ENCODE results near the gene HBZ. TPM values are rescaled to one million over a fixed set of nuclear protein-coding genes. Genes with fewer than 3 reads are reported as not detected.

Gene HBZ
- total RNA-seq, 1 experiment from 2014 or later, result 1.1 TPM

DNA sequence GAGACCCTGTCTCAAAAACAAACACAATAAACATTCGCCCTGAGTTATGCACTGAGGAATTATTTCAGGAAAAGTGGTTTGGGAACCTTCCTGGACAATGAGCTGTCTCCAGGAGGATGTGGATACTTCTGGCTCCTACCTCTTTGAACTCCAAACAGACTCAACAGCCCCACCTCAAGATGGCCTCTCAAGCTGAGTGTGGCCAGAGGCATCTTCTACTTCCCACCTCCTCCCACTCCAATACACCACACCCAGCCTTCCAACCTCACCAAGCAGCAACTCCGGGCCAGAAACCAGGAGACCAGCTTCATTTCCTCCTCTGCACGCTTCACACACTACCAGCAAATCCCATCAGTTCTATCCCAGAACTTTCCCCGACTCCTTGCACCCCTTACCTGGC, 39.4 kb downstream of the HBZ start:
- Histone ChIP-seq H3K4me3 (ENCODE audit: low read depth in 2 of 2, low read length in 2 of 2) (no peak overlapping the region), H3K36me3 (ENCODE audit: control insufficient read depth, insufficient read depth, low read length) (peaks cover 21% of the 10 kb centered on the region), H3K9me3 (ENCODE audit: control insufficient read depth, insufficient read depth, low read depth, low read length) (no peaks in the 10 kb centered on the region), H3K4me1 (ENCODE audit: control insufficient read depth, insufficient read depth, low read length) (no peaks in the 10 kb centered on the region), H3K27me3 (ENCODE audit: control insufficient read depth, insufficient read depth, low read length) (no peaks in the 10 kb centered on the region), H3K27ac (ENCODE audit: low read length) (no peak overlapping the region)
- TF ChIP-seq, protein P1, sequence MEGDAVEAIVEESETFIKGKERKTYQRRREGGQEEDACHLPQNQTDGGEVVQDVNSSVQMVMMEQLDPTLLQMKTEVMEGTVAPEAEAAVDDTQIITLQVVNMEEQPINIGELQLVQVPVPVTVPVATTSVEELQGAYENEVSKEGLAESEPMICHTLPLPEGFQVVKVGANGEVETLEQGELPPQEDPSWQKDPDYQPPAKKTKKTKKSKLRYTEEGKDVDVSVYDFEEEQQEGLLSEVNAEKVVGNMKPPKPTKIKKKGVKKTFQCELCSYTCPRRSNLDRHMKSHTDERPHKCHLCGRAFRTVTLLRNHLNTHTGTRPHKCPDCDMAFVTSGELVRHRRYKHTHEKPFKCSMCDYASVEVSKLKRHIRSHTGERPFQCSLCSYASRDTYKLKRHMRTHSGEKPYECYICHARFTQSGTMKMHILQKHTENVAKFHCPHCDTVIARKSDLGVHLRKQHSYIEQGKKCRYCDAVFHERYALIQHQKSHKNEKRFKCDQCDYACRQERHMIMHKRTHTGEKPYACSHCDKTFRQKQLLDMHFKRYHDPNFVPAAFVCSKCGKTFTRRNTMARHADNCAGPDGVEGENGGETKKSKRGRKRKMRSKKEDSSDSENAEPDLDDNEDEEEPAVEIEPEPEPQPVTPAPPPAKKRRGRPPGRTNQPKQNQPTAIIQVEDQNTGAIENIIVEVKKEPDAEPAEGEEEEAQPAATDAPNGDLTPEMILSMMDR (IDR thresholded peaks at IDR 0.05), result no peak
- TF ChIP-seq POLR2AphosphoS5 (IDR thresholded peaks at IDR 0.05; ENCODE audit: low read depth, low read length) (no peak), TCF7L2 (IDR thresholded peaks at IDR 0.05; ENCODE audit: low read depth, low read length) (no peak), SIN3A (IDR thresholded peaks at IDR 0.05; ENCODE audit: borderline replicate concordance, insufficient read depth, low read depth, low read length) (no peak)
- TF ChIP-seq, protein P2, sequence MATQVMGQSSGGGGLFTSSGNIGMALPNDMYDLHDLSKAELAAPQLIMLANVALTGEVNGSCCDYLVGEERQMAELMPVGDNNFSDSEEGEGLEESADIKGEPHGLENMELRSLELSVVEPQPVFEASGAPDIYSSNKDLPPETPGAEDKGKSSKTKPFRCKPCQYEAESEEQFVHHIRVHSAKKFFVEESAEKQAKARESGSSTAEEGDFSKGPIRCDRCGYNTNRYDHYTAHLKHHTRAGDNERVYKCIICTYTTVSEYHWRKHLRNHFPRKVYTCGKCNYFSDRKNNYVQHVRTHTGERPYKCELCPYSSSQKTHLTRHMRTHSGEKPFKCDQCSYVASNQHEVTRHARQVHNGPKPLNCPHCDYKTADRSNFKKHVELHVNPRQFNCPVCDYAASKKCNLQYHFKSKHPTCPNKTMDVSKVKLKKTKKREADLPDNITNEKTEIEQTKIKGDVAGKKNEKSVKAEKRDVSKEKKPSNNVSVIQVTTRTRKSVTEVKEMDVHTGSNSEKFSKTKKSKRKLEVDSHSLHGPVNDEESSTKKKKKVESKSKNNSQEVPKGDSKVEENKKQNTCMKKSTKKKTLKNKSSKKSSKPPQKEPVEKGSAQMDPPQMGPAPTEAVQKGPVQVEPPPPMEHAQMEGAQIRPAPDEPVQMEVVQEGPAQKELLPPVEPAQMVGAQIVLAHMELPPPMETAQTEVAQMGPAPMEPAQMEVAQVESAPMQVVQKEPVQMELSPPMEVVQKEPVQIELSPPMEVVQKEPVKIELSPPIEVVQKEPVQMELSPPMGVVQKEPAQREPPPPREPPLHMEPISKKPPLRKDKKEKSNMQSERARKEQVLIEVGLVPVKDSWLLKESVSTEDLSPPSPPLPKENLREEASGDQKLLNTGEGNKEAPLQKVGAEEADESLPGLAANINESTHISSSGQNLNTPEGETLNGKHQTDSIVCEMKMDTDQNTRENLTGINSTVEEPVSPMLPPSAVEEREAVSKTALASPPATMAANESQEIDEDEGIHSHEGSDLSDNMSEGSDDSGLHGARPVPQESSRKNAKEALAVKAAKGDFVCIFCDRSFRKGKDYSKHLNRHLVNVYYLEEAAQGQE (IDR thresholded peaks at IDR 0.05; ENCODE audit: insufficient read depth in 1 of 2, low read depth in 2 of 2, low read length in 1 of 2), result no peak
- POLR2A ChIA-PET, result no interaction called here
- in situ Hi-C loops (cut with HindIII; ENCODE audit: low pct_unique_long_range_greater_than_20kb, low sequenced_read_pairs), result no loop called here
- CTCF ChIA-PET, result interaction anchor here (0.7 kb wide), 1 partner anchor 86 kb away, joined by 10 read pairs; no protein-coding TSS in a partner anchor
- intact Hi-C loops (cut with micrococcal nuclease; ENCODE audit: unreplicated experiment), result no loop called here
- DNase-seq (ENCODE audit: low read depth, low spot score) (no peak), ATAC-seq (no peak)
- BruUV-seq (replicated peaks), result no TSS peak

GRCh38 chr16:192686-193085, 40.2 kb downstream of the HBZ start:
- peaks cover 24% of the 10 kb centered on the region for H3K36me3 ChIP-seq (ENCODE audit: control insufficient read depth, insufficient read depth, low read length)
- no peak overlapping the region for H3K27ac ChIP-seq (ENCODE audit: low read length)
- in situ Hi-C loops (cut with HindIII; ENCODE audit: low pct_unique_long_range_greater_than_20kb, low sequenced_read_pairs), result no loop called here
- TF ChIP-seq SIN3A (IDR thresholded peaks at IDR 0.05; ENCODE audit: borderline replicate concordance, insufficient read depth, low read depth, low read length) (no peak), TCF7L2 (IDR thresholded peaks at IDR 0.05; ENCODE audit: low read depth, low read length) (no peak), POLR2AphosphoS5 (IDR thresholded peaks at IDR 0.05; ENCODE audit: low read depth, low read length) (no peak)
- TF ChIP-seq, protein P1 (IDR thresholded peaks at IDR 0.05), result no peak
- TF ChIP-seq, protein P2 (IDR thresholded peaks at IDR 0.05; ENCODE audit: insufficient read depth in 1 of 2, low read depth in 2 of 2, low read length in 1 of 2), result no peak
- DNase-seq (ENCODE audit: low read depth, low spot score) (no peak), ATAC-seq (no peak)
- H3K4me3 ChIP-seq (ENCODE audit: low read depth in 2 of 2, low read length in 2 of 2), result no peak overlapping the region
- intact Hi-C loops (cut with micrococcal nuclease; ENCODE audit: unreplicated experiment), result no loop called here
- POLR2A ChIA-PET, result no interaction called here
- no peaks in the 10 kb centered on the region for H3K27me3 ChIP-seq (ENCODE audit: control insufficient read depth, insufficient read depth, low read length)
- no peaks in the 10 kb centered on the region for H3K4me1 ChIP-seq (ENCODE audit: control insufficient read depth, insufficient read depth, low read length)
- no TSS peak for BruUV-seq (replicated peaks)
- CTCF ChIA-PET, result no interaction called here
- no peaks in the 10 kb centered on the region for H3K9me3 ChIP-seq (ENCODE audit: control insufficient read depth, insufficient read depth, low read depth, low read length)

Measured in Panc1 (cell line).